SK-N-SH (cell line): Measurements from ENCODE around the gene DLL1.
A peak's percentile ranks its signal among the peaks of the same experiment; 100 is the strongest.

Experiments used
- RAD21 ChIP-seq: IDR thresholded peaks from 2 replicates; pipeline ENCODE4 v1.6.1; 2012; ENCODE audit warnings: mild to moderate bottlenecking, low read length
- TAF1 ChIP-seq: IDR thresholded peaks from 2 replicates; pipeline ENCODE4 v1.6.1; 2012; ENCODE audit warnings: low read depth, mild to moderate bottlenecking, low read length, moderate library complexity, borderline replicate concordance
- YY1 ChIP-seq: IDR thresholded peaks from 2 replicates; pipeline ENCODE4 v1.4.0; 2012; ENCODE audit warnings: low read depth, mild to moderate bottlenecking
- TF ChIP-seq, protein P1 (sequence below): IDR thresholded peaks from 2 replicates; pipeline ENCODE4 v1.4.0; 2012; ENCODE audit warnings: low read depth
- TF ChIP-seq, protein P2 (sequence below): fragments of 200-600 bp; sonication (generic); IDR thresholded peaks from 2 replicates; pipeline ENCODE4 v1.6.1; 2017; ENCODE audit warnings: antibody characterized with exemption, mild to moderate bottlenecking, moderate library complexity

DNA sequence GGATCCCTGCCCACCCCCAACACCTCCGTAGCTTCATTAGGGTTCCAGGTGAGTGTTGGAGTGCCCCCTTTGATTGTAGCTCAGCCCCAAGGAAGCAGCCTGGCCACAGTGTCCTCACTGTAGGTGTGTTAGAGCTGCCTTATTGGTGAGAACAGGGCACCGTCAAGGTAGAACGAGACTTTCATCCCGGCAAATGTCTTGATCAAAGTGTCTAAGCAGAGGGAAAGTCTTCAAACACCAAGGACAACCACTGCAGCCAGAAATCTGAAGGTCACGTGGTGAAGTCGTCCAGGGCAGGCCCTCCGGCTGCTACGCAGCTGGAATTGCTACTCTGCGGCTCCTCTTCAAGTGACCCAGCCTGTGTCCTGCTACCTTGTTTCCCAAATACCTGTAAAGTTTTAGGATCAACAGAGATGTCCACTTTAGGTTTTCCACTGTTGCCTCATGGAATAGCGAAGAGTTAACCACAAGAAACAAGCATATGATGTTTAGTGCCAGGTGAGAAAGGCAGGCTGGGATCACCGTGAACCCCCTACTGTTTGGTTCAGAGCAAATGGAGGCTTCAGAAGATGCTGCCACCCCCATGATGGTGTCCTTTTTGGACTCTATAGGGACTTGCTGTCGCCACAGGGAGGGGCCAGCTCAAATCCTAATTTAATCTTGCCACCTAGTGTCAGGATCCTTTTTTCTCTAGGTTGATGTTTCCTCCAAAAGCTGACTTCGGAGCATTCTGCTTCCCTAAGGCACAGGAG lies 1.7 kb upstream of the DLL1 start:
- TF ChIP-seq, protein P1, sequence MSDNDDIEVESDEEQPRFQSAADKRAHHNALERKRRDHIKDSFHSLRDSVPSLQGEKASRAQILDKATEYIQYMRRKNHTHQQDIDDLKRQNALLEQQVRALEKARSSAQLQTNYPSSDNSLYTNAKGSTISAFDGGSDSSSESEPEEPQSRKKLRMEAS, result no peak
- TF ChIP-seq YY1, result no peak
- TF ChIP-seq, protein P2, sequence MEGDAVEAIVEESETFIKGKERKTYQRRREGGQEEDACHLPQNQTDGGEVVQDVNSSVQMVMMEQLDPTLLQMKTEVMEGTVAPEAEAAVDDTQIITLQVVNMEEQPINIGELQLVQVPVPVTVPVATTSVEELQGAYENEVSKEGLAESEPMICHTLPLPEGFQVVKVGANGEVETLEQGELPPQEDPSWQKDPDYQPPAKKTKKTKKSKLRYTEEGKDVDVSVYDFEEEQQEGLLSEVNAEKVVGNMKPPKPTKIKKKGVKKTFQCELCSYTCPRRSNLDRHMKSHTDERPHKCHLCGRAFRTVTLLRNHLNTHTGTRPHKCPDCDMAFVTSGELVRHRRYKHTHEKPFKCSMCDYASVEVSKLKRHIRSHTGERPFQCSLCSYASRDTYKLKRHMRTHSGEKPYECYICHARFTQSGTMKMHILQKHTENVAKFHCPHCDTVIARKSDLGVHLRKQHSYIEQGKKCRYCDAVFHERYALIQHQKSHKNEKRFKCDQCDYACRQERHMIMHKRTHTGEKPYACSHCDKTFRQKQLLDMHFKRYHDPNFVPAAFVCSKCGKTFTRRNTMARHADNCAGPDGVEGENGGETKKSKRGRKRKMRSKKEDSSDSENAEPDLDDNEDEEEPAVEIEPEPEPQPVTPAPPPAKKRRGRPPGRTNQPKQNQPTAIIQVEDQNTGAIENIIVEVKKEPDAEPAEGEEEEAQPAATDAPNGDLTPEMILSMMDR, result no peak; the same call in 1 of the 2 replicates
- no peak for TF ChIP-seq TAF1
- peak; percentile 46 for TF ChIP-seq RAD21
